HG03439 (cell line): Measurements from ENCODE around the gene WNK2.
"Not testable (repeated sequence)": the region's sequence is repeated elsewhere in the genome, so short reads cannot be mapped to it uniquely, and the experiment has no call there.

Experiments used
- ATAC-seq: cut with Tn5 transposase; IDR thresholded peaks from one replicate; pipeline ENCODE4 v1.9.1; 2021; ENCODE audit warnings: mild to moderate bottlenecking, moderate library complexity; ENCODE audit not compliant: unreplicated experiment

Gene WNK2

GRCh38 chr9:93321220-93321610, 137.3 kb downstream of the WNK2 start:
- ATAC-seq: no peak

DNA sequence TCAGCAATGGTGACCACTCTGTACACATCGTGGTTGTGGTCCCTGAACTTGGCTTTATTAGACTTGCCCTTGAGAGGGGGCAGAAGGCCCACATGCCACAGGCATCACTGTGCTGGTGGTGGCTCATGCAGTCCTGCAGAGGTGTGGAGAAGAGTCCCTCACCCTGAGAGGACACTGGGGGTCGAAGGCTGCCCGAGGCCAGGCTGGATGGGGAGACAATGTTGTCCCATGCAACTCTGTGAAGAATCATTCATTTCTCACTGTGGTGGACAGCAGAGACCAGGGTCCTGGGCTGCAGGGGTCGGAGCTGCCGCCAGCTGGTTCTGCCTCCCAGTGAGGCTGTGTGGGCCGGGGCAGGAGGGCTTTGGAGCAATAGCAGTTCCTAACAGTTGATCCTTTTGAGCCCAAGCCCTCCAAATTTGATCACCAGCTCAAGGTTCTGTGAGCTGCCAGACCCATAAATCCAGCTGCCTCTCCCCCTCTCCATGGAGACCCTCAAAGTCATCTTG, 139.6 kb downstream of the WNK2 start:
- not testable (repeated sequence) for ATAC-seq

GRCh38 chr9:93324191-93324834, 140.4 kb downstream of the WNK2 start:
- no peak for ATAC-seq

GRCh38 chr9:93325307-93326035, 141.5 kb downstream of the WNK2 start:
- no peak for ATAC-seq

- no peak for ATAC-seq
Observed at GRCh38 chr9:93326056-93326455, 142.1 kb downstream of the WNK2 start.

DNA sequence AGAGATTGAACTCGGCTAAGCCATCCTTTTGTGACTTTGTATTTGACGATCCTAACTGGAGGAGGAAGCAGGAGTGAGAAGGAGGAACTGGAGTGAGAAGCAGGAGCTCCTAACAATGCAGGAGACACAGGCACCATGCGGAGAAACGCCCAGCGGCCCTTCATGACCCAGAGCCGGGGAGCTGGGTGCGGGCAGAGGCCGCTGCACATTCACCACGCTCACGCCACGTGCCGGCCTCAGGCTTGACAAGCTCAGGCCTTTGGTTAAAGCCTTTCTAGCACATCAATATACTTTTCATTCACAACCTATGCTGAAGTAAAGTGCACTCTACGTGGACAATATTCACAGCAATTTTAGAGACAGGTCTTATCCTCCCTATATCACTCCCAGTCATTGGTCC, 142.7 kb downstream of the WNK2 start:
- ATAC-seq: no peak

GRCh38 chr9:93329629-93330280, 145.8 kb downstream of the WNK2 start:
- ATAC-seq: no peak

DNA sequence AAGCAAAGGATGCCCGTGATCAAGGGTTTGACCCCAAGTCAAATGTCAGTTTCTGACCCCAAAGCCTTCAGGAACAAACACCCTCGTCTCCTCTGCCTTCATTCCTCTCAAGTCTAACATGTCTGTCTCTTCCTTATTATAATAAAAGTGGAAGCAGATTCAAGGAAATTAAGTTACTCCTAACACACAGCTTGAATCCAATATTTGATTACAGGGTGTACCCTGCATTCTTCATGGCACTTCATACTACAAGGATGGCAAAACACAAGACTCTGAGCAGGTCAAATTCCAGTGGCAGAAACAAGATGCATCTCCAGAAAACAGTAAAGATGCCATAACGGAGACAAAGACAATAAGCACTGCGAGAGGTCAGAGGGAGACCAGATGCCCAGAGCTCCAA, 148.4 kb downstream of the WNK2 start:
- ATAC-seq: no peak

- ATAC-seq: no peak
Observed at GRCh38 chr9:93336720-93337119, 152.8 kb downstream of the WNK2 start.

GRCh38 chr9:93338196-93338595, 154.3 kb downstream of the WNK2 start:
- ATAC-seq: not testable (repeated sequence)

DNA sequence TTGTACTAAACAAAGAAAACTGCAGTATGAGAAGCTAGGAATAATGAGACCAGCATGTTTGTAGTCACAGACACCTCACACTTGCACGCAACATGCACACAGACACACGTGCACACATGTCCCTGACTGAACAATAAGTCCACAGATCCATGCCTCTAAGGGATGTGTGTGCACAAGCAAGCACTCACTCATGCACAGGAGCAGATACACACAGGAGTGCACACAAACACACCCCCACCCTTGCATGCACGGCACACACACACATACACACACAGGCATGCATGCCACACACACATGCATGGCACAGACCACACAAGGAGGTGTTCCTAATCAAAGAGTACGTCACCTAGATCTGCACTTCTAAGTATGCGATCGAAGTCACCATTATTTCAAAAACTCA, 156.2 kb downstream of the WNK2 start:
- no peak for ATAC-seq

GRCh38 chr9:93341820-93342219, 157.9 kb downstream of the WNK2 start:
- not testable (repeated sequence) for ATAC-seq

DNA sequence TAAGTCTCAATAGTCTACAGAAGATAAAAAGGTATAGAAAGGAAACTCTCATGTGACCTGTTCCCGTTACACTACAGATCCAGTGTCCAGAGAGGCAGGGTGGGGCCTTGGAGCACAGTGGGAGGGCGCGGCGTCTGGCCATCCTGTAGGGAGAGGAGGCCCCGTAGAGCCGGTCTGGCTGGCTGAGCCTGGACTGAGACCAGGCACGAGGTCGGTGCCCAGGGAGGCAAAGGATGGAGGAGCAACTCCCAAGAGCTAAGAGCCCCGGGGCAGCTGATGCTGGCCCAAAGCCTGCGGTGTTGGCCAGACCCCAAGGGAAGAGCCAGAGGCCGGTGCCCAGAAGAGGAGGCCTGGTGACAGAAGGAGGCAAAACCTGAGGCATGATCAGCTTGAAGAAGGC, 158.5 kb downstream of the WNK2 start:
- not testable (repeated sequence) for ATAC-seq

DNA sequence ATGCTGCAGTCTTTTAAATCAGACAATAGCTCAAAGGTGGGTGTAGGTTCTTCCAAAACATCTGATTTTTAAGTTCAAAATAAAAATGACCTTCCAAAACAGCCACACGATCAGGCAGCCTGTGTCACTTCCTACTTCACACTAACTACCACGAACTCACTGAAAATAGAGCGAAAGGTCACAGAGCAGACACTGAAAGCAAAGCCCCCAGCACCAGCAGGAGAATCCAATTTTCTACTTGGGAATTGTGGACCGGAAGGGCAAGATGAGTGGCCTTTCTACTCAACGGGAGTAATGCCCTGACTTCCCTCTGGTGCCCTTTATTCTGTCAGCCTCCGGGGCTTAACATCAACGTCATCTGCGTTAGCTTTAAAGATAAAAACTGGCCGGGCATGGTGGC, 159.7 kb downstream of the WNK2 start:
- no peak for ATAC-seq

DNA sequence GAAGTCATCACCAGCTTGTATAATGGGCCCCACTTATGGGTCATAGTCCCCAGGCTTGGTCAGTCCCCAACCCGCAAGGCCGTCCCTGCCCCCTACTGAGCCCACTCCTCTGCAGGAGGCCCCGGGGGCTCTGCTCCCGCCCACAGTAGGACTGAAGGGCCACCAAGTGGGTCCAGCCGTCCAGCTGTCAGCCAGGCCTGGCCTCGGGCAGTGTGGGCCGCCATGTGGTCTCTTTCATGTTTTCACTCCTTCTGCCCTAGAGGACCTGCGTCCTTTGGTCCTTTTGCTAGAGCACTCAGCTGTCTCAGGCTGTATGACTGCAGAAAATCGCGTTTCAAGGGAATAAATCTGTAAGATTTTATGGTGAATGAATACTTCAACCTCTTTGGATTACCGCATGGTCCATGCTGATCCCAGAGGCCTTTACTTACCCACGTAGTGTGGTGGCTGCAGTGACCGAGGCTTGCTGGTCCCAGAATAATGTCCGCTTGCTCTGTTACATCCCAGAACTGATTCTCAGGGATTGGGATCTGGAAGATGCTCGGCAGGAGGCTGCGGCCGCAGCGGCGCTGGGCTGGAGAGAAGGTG, 161.8 kb downstream of the WNK2 start:
- ATAC-seq: no peak

DNA sequence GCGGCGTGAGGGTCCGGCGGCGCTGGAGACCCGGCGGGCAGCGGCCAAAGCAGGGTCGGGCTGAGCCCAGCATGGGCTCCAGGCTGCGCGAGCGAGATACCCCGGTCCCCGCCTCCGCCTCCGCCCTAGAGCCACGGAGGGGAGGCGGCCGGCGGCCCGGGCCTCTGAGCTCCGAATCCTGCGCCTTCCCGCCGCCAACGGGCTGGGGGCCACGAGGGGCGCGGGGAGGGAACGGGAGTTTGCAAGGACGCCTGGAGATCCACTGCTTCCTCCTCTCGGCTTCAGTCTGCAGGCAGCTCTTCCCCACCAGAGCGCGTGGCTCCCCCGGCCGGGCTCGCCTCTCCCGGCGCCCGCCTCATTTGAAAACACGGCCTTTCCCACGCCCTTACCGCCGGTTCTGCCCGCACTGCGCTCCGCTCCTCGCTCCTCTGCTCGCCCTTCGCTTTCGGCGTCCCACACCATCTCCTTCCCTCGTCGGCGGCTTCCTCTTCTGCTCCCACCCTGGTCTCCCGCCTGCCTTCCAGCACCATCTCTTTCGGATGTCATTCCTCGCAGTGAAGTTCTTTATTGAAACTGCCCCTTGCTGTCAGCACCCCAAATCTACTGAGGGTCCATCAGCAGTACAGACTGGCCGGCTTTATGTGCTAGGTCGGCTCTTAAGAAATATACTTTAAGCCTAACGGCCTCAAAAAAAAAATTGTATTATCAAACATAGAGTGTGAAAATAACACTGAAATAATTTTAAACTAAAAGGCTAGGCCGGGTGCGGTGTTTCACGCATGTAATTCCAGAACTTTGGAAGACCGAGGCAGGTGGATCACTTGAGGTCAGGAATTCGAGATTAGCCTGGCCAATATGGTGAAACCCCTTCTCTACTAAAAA, 162.5 kb downstream of the WNK2 start:
- no peak for ATAC-seq

- ATAC-seq: not testable (repeated sequence)
Observed at GRCh38 chr9:93347371-93347975, 163.5 kb downstream of the WNK2 start.

DNA sequence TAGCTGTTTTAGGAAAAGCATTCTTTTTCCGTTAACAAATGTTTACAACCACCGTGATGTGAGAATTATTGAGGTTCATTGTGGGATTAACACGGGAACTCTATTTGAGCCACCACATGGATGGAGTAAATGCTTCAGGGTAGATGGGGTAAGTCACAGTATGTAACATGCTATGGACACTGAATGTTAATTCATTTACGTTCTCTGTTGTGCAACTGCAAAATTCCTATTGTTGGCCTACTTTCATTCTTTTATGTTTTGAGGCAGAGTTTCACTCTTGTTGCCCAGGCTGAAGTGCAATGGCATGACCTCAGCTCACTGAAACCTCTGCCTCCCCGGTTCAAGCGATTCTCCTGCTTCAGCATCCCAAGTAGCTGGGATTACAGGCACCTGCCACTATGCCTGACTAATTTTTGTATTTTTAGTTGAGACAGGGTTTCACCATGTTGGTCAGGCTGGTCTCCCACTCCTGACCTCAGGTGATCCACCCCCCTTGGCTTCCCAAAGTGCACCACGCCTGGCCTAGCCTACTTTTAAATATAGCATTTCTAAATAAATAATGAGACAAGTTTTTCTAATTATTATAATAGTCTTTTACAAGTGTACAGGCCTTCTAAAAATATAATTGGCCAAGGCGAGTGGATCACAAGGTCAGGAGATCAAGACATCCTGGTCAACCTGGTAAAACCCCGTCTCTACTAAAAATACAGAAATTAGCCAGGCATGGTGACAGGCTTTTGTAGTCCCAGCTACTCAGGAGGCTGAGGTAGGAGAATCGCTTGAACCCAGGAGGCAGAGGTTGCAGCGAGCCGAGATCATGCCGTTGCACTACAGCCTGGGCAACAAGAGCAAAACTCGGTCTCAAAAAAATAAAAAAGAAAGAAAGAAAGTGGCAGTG, 169.7 kb downstream of the WNK2 start:
- not testable (repeated sequence) for ATAC-seq

GRCh38 chr9:93354451-93354850, 170.5 kb downstream of the WNK2 start:
- ATAC-seq: no peak
